CD4-positive, alpha-beta T cell treated with Interleukin-15 for 4 hours (primary cell): ENCODE measurements around the gene DNER.
"Not testable (repeated sequence)": the region's sequence is repeated elsewhere in the genome, so short reads cannot be mapped to it uniquely, and the experiment has no call there.

ENCODE experiments used
- DNase-seq: peaks from one replicate; pipeline ENCODE4 v3.0.0-alpha.2; 2020; ENCODE audit warnings: low spot score

The DNER gene, protein sequence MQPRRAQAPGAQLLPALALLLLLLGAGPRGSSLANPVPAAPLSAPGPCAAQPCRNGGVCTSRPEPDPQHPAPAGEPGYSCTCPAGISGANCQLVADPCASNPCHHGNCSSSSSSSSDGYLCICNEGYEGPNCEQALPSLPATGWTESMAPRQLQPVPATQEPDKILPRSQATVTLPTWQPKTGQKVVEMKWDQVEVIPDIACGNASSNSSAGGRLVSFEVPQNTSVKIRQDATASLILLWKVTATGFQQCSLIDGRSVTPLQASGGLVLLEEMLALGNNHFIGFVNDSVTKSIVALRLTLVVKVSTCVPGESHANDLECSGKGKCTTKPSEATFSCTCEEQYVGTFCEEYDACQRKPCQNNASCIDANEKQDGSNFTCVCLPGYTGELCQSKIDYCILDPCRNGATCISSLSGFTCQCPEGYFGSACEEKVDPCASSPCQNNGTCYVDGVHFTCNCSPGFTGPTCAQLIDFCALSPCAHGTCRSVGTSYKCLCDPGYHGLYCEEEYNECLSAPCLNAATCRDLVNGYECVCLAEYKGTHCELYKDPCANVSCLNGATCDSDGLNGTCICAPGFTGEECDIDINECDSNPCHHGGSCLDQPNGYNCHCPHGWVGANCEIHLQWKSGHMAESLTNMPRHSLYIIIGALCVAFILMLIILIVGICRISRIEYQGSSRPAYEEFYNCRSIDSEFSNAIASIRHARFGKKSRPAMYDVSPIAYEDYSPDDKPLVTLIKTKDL

GRCh38 chr2:229714080-229714735 is at the start of gene DNER:
Gene DNER (minus strand): TSS chr2:229714555. CDS start chr2:229714423, 132 bp downstream.
- DNase-seq = peak; percentile 7

DNA sequence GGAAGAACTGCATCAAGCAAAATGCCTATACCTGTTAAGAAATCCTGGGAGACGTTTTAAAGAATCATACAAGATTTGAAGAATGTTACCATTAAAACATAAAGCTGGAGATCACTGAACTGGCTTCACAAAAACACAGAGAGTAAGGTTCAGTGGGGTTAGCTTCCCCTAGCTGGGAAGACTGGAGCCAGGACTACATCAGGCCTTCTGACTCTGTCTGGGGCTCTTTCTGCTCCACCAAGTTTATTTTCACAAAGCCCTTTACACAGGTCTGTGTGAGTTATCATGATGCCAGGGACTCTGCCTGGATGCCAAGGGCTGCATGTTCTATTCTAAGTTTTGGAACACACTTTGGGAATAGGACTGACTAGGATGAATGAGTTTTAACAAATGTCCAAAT is 47.3 kb upstream of the DNER start:
- DNase-seq = no peak

DNA sequence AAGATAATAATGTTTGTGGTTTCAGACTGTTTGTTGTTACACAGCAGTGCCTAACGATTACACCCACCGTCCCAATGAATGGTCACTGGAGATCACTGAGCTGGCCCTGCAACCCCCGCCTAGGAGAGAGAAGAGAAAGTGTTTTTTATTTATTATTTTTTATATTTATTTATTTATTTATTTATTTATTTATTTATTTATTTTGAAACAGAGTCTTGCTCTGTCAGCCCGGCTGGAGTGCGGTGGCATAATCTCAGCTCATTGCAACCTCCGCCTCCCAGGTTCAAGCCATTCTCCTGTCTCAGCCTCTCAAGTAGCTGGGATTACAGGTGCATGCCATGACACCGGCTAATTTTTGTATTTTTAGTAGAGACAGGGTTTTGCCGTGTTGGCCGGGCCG is 43.1 kb upstream of the DNER start:
- DNase-seq = not testable (repeated sequence)

GRCh38 chr2:229752970-229753729 is 38.8 kb upstream of the DNER start:
- DNase-seq = no peak

GRCh38 chr2:229749779-229750178 is 35.4 kb upstream of the DNER start:
- DNase-seq = no peak

- DNase-seq = no peak
Observed at GRCh38 chr2:229748950-229749349, 34.6 kb upstream of the DNER start.

DNA sequence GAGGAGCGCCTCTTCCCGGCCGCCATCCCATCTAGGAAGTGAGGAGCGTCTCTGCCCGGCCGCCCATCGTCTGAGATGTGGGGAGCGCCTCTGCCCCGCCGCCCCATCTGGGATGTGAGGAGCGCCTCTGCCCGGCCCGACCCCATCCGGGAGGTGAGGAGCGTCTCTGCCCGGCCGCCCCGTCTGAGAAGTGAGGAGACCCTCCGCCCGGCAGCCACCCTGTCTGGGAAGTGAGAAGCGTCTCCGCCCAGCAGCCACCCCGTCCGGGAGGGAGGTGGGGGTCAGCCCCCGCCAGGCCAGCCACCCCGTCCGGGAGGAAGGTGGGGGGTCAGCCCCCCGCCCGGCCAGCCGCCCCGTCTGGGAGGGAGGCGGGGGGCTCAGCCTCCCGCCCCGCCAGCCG is 28.3 kb upstream of the DNER start:
- DNase-seq = not testable (repeated sequence)

DNA sequence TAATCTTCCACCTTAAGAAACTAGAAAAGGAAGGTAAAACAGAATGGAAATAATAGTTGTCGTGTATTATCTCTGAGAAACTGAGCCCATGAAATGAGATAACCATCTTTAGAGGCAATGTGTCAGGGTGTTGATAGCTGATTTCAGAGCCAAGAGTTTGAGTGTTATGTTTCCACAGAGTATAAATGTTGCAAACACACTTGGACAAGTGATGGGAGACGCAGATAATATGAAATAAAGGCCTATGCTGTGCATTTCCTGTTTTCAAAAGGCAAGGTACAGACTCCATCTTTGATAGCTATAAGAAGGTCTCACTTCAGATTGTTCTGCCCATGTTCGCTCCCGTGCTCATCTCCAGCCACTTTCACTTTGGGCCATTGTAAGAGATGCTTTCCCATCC is 25.9 kb upstream of the DNER start:
- DNase-seq = no peak

- DNase-seq = no peak
Observed at GRCh38 chr2:229738024-229738625, 23.8 kb upstream of the DNER start.

GRCh38 chr2:229734410-229734809 is 20.1 kb upstream of the DNER start:
- no peak for DNase-seq

GRCh38 chr2:229733611-229734245 is 19.4 kb upstream of the DNER start:
- no peak for DNase-seq

GRCh38 chr2:229732897-229733296 is 18.5 kb upstream of the DNER start:
- DNase-seq = no peak

GRCh38 chr2:229731916-229732315 is 17.6 kb upstream of the DNER start:
- no peak for DNase-seq

- DNase-seq = no peak
Observed at GRCh38 chr2:229731363-229731762, 17.0 kb upstream of the DNER start.

DNA sequence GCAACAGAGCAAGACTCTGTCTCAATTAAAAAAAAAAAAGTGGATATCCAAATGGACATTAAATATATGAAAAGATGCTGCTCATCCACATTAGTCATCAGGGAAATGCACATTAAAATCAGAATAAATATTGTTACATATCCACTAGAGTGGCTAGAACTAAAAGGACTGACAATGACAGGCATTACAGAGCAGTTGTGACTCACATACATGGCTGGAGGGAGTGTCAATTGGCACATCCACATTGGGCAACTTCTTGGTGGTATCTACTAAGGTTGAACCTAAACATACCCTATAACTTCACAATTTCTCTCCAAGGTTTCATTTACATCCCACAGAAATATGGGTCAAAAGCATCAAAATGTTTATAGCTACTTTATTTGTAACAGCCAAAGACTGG is 14.0 kb upstream of the DNER start:
- DNase-seq = no peak

- no peak for DNase-seq
Observed at GRCh38 chr2:229726643-229727042, 12.3 kb upstream of the DNER start.

GRCh38 chr2:229725716-229726574 is 11.6 kb upstream of the DNER start:
- DNase-seq = no peak

DNA sequence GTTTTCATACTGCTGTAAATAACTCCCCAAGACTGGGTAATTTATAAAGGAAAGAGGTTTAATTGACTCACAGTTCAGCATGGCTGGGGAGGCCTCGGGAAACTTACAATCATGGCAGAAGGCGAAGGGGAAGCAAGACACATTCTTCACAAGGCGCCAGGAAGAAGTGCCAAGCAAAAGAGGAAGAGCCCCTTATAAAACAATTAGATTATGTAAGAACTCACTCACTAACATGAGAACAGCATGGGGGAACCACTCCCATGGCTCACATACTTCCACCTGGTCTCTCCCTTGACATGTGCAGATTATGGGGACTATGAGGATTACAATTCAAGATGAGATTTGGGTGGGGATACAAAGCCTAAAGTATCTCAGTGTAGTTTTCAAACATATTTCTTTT is 8.8 kb upstream of the DNER start:
- not testable (repeated sequence) for DNase-seq

- DNase-seq = no peak
Observed at GRCh38 chr2:229719926-229720647, 5.7 kb upstream of the DNER start.

GRCh38 chr2:229718057-229718456 is 3.7 kb upstream of the DNER start:
- DNase-seq = no peak
